Natural killer cell (primary cell): ENCODE measurements around the gene TLR6. TPM values are rescaled to one million over a fixed set of nuclear protein-coding genes. Genes with fewer than 3 reads are reported as not detected.

Source experiments
- ATAC-seq, 3 donors: fragments of 150-1000 bp in 2 of 3; fragments of 200-7000 bp in 1 of 3; cut with Tn5 transposase; 1 replicate in 1 of 3; 2 replicates in 2 of 3; pipeline ENCODE4 v1.10.0; 2021; ENCODE audit warnings: mild to moderate bottlenecking in 2 of 3, moderate library complexity in 2 of 3
- DNase-seq, 2 donors: peaks; one replicate each; pipeline versions ENCODE4 v3.0.0 to v3.0.0-alpha.2; 2013 to 2021; ENCODE audit warnings: mixed read lengths in 1 of 2
- H3K27ac ChIP-seq: one replicate; pipeline ENCODE4 v1.5.1; 2013; ENCODE audit warnings: mild to moderate bottlenecking, low read length
- H3K27me3 ChIP-seq: one replicate; pipeline ENCODE4 v1.6.1; 2013; ENCODE audit warnings: low read length; ENCODE audit not compliant: control insufficient read depth, insufficient read depth
- H3K36me3 ChIP-seq: one replicate; pipeline ENCODE4 v1.6.1; 2013; ENCODE audit warnings: low read length; ENCODE audit not compliant: control insufficient read depth, insufficient read depth
- H3K4me1 ChIP-seq: one replicate; pipeline ENCODE4 v1.6.1; 2013; ENCODE audit warnings: low read length; ENCODE audit not compliant: control insufficient read depth, insufficient read depth
- H3K4me3 ChIP-seq: one replicate; pipeline ENCODE4 v1.5.1; 2013; ENCODE audit warnings: low read length
- H3K9me3 ChIP-seq: one replicate; pipeline ENCODE4 v1.6.1; 2013; ENCODE audit warnings: low read length; ENCODE audit not compliant: control insufficient read depth, insufficient read depth
- H3K27ac Mint-ChIP-seq, 2 donors: one replicate each; pipeline ENCODE4 v1.8.0; 2022; ENCODE audit warnings: mild to moderate bottlenecking in 2 of 2, mixed read lengths in 2 of 2, moderate library complexity in 1 of 2
- H3K27me3 Mint-ChIP-seq, 2 donors: one replicate each; pipeline ENCODE4 v1.8.0; 2022; ENCODE audit warnings: low read depth in 2 of 2, mixed read lengths in 2 of 2
- H3K36me3 Mint-ChIP-seq: one replicate; pipeline ENCODE4 v1.8.0; 2022; ENCODE audit warnings: mixed read lengths
- H3K4me1 Mint-ChIP-seq, 2 donors: one replicate each; pipeline ENCODE4 v1.8.0; 2022; ENCODE audit warnings: mixed read lengths in 2 of 2
- H3K4me3 Mint-ChIP-seq: one replicate; pipeline ENCODE4 v1.8.0; 2022; ENCODE audit warnings: mild to moderate bottlenecking, moderate library complexity, mixed read lengths
- H3K9me3 Mint-ChIP-seq, 2 donors: one replicate each; pipeline ENCODE4 v1.8.0; 2022; ENCODE audit warnings: mixed read lengths in 2 of 2
- WGBS: methylation state at CpG from one replicate; pipeline ENCODE4 v1.1.7; 2013; ENCODE audit warnings: missing lambda C conversion rate; ENCODE audit not compliant: insufficient coverage; 5-methylcytosine and 5-hydroxymethylcytosine counted together
- intact Hi-C: fragments of 100-400 bp; cut with micrococcal nuclease; formaldehyde crosslinking; loops from one replicate; pipeline ENCODE4 v1.14.2; 2022
- total RNA-seq, 4 donors: library from RNA; stranded (reverse); fragments of 120-200 nt in 1 of 4; gene quantifications; one replicate each; pipeline versions ENCODE4 v1.2.3 to v1.2.4, GENCODE V29; 2013 to 2022
- TF ChIP-seq, protein P1 (sequence below): fragments of 200-600 bp; IDR thresholded peaks from one replicate; pipeline ENCODE4 v1.8.0; 2022; ENCODE audit warnings: antibody characterized with exemption

Gene TLR6
- total RNA-seq, 3 donors from 2014 or later (not counting 1 experiment from before 2014, with no cell fraction given): 6.3 to 9.8 (median 6.8) TPM

DNA sequence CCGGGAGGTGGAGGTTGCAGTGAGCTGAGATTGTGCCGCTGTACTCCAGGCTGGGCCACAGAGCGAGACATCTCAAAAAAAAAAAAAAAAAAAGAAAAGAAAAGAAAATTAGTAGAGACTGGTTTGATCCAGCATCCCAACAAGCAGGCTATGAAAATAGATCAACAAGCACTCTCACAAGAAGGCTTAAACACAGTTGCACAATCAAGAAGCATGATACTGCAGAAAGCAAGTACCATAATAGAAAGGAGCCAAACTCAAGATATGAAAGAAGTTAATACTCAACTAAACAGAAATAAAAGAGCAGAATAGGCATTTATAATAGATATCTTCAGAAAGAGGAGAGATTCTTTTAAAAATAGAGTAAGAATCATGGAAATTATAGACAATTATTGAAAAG, 10.6 kb downstream of the TLR6 start:
- intact Hi-C loops: no loop called here

DNA sequence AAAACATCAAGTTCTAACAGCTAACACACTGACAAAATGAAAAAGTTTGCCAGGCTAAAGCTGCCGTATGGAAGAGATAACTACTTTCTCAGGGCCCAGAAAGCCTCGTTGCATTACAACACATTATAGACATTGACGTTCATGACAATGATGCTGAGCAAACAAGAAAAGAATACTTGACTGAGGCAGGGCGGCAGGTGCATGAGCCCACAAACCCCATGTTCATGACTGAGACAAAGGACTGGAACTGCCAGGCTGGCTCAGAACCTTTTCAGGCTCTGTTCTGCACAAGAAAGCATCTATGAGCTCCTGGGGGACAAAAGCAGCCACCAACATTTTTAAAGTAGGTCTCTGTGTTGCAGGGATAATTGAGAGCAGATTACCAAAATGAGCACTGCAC, 13.6 kb downstream of the TLR6 start:
- TF ChIP-seq, protein P1, sequence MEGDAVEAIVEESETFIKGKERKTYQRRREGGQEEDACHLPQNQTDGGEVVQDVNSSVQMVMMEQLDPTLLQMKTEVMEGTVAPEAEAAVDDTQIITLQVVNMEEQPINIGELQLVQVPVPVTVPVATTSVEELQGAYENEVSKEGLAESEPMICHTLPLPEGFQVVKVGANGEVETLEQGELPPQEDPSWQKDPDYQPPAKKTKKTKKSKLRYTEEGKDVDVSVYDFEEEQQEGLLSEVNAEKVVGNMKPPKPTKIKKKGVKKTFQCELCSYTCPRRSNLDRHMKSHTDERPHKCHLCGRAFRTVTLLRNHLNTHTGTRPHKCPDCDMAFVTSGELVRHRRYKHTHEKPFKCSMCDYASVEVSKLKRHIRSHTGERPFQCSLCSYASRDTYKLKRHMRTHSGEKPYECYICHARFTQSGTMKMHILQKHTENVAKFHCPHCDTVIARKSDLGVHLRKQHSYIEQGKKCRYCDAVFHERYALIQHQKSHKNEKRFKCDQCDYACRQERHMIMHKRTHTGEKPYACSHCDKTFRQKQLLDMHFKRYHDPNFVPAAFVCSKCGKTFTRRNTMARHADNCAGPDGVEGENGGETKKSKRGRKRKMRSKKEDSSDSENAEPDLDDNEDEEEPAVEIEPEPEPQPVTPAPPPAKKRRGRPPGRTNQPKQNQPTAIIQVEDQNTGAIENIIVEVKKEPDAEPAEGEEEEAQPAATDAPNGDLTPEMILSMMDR: no peak
- Mint-ChIP-seq H3K9me3 (no peaks in the 10 kb centered on the region), H3K4me1 (peaks cover 7 to 14% of the 10 kb centered on the region in 2 donors), H3K36me3 (no peaks in the 10 kb centered on the region), H3K27ac (no peak overlapping the region), H3K4me3 (no peak overlapping the region), H3K27me3 (no peaks in the 10 kb centered on the region)
- H3K4me1 ChIP-seq: no peaks in the 10 kb centered on the region
- WGBS: 94% methylated on average over 4 of the region's 4 CpGs
- DNase-seq: no peak
- H3K9me3 ChIP-seq: no peaks in the 10 kb centered on the region
- H3K27me3 ChIP-seq: no peaks in the 10 kb centered on the region
- H3K4me3 ChIP-seq: no peak overlapping the region
- ATAC-seq: no peak
- no peak overlapping the region for H3K27ac ChIP-seq
- intact Hi-C loops: no loop called here
- peaks cover 8% of the 10 kb centered on the region for H3K36me3 ChIP-seq

More for the DNA sequence above, 10.6 kb downstream of the TLR6 start:
- TF ChIP-seq, protein P1: no peak
- H3K4me3 ChIP-seq: no peak overlapping the region
- DNase-seq: no peak
- no peak overlapping the region for H3K27ac Mint-ChIP-seq
- H3K27me3 ChIP-seq: no peaks in the 10 kb centered on the region
- H3K27ac ChIP-seq: no peak overlapping the region
- no peak for ATAC-seq
- H3K4me1 Mint-ChIP-seq: peaks cover 0 to 5% of the 10 kb centered on the region in 2 donors
- no peaks in the 10 kb centered on the region for H3K4me1 ChIP-seq
- no peaks in the 10 kb centered on the region for H3K9me3 ChIP-seq
- peaks cover 8% of the 10 kb centered on the region for H3K36me3 ChIP-seq
- no peak overlapping the region for H3K4me3 Mint-ChIP-seq
- no peaks in the 10 kb centered on the region for H3K27me3 Mint-ChIP-seq
- H3K36me3 Mint-ChIP-seq: peaks cover 12% of the 10 kb centered on the region
- peaks cover 4 to 5% of the 10 kb centered on the region in 2 donors for H3K9me3 Mint-ChIP-seq
- 100% methylated on average over 1 of the region's 3 CpGs for WGBS

DNA sequence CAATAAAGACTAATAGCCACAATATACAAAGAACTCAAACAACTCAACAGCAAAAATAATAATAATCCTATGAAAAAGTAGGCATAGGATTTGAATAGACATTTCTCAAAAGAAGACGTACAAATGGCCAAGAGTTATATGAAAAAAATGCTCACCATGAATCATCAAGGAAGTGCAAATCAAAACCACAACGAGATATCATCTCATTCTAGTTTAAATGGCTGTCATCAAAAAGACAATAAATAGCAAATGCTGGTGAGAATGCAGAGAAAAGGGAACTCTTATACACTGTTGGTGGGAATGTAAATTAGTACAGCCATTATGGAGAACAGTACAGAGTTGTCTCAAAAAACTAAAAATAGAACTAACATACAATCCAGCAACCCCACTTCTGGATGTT, 18.8 kb downstream of the TLR6 start:
- intact Hi-C loops: no loop called here
- peak in 2 of 3 donors; percentile 56 to 79 for ATAC-seq
- H3K9me3 ChIP-seq: no peaks in the 10 kb centered on the region
- H3K36me3 ChIP-seq: no peaks in the 10 kb centered on the region
- peak in 1 of 2 donors; percentile 51 for DNase-seq
- H3K27ac ChIP-seq: no peak overlapping the region
- no peak overlapping the region for H3K27ac Mint-ChIP-seq
- no peak overlapping the region for H3K4me3 ChIP-seq
- H3K4me1 Mint-ChIP-seq: peaks cover 21 to 22% of the 10 kb centered on the region in 2 donors
- TF ChIP-seq, protein P1: no peak
- no peaks in the 10 kb centered on the region for H3K27me3 ChIP-seq
- WGBS: no CpG with 5 or more reads among the region's 2 CpGs
- H3K4me3 Mint-ChIP-seq: no peak overlapping the region
- H3K27me3 Mint-ChIP-seq: no peaks in the 10 kb centered on the region
- peaks cover 8% of the 10 kb centered on the region for H3K36me3 Mint-ChIP-seq
- H3K4me1 ChIP-seq: peaks cover 5% of the 10 kb centered on the region
- peaks cover 4 to 8% of the 10 kb centered on the region in 2 donors for H3K9me3 Mint-ChIP-seq

DNA sequence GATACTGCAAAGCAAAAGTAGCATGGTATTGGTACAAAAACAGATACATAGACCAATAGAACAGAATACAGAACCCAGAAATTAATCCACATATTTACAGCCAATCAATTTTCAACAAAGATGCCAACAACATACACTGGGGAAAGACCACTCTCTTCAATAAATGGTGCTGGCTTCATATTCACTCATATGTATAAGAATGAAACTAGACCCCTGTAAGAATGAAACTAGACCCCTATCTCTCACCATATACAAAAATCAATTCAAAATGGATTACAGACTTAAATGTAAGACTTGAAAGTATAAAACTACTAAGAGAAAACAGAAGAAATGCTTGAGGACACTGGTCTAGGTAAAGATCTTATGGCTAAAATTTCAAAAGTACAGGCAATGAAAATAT, 19.3 kb downstream of the TLR6 start:
- H3K27ac Mint-ChIP-seq: no peak overlapping the region
- intact Hi-C loops: no loop called here
- no peak overlapping the region for H3K4me3 Mint-ChIP-seq
- DNase-seq: no peak
- Histone ChIP-seq H3K27ac (no peak overlapping the region), H3K27me3 (no peaks in the 10 kb centered on the region), H3K9me3 (no peaks in the 10 kb centered on the region), H3K4me1 (peaks cover 9% of the 10 kb centered on the region), H3K36me3 (no peaks in the 10 kb centered on the region), H3K4me3 (no peak overlapping the region)
- no peaks in the 10 kb centered on the region for H3K27me3 Mint-ChIP-seq
- ATAC-seq: no peak
- H3K9me3 Mint-ChIP-seq: peaks cover 4 to 8% of the 10 kb centered on the region in 2 donors
- H3K36me3 Mint-ChIP-seq: peaks cover 8% of the 10 kb centered on the region
- TF ChIP-seq, protein P1: no peak
- H3K4me1 Mint-ChIP-seq: peaks cover 22 to 25% of the 10 kb centered on the region in 2 donors
